HS-5 (cell line): ENCODE data around the gene LHPP.
"Not testable (repeated sequence)": the region's sequence is repeated elsewhere in the genome, so short reads cannot be mapped to it uniquely, and the experiment has no call there.

Source experiments
- DNase-seq: peaks from one replicate; pipeline ENCODE4 v3.0.0-alpha.2; 2012; ENCODE audit warnings: low read depth

The LHPP gene

DNA sequence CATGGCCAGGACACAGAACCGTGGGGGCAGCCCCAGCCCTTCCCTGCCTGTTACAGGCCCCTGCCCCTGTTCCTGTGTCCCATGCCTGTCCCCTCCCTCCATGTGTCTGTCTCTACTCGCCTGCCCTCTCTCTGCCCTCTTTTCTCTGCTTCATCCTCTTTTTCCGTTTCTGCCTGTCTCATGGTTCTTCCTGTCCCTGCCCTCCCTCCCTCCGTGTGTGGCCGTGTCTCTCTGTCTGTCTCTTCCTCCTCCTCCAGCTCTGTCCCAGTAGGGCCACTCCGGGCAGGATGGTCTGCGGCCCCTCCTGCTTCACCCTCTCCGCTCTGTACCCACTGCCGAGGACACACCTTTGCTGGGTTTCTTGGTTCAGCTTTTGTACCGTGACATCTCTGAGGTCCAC, 145.2 kb downstream of the LHPP start:
- no peak for DNase-seq

DNA sequence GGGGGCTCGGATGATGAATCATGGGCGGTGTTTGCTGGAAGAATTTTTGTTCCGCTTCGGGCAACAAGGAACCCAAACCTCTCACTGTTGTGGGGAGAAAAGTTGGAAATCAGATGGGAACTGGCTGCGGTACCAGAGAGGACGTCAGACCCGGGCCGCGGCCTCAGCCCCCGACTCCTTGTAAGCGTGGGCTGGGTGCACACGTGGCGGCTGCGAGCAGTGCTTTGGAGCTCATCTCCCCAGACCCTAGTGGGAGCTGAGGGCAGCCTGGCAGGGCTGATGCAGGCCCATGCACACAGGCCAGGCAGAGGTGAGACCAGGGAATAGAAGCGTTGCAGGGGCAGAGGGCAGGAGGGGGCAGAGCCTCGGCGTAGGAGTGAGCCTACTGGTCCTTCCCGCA, 146.1 kb downstream of the LHPP start:
- DNase-seq, result no peak

DNA sequence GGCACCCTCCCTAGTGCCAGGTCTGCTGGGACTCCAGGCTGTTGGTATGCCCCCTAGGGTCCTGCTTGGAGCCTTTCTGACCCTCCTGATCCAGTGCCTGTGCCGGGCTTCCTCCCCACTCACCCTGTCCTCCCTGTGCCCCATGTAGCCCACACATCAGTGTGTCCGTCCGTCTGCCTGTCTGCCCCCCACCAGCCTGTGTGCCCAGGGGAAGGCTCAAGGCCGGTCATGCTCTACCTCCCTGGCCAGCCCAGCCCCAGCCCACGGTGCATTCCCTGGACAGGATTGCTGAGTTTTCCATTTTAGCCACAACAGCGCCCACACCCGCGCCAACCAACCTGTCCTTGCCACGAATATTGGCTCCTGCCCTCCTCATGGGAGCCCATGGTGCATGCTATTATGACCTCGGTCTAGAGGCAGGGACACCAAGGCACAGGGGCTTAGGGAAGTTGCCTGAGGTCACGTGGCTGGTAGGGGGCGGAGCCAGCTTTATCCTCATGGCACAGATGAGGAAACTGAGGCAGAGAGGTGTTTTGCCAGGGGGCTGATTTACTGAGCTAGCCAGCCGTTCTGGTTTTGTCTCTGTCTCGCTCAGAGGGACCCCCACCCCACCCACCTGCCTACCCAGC, 146.6 kb downstream of the LHPP start:
- DNase-seq, result no peak

DNA sequence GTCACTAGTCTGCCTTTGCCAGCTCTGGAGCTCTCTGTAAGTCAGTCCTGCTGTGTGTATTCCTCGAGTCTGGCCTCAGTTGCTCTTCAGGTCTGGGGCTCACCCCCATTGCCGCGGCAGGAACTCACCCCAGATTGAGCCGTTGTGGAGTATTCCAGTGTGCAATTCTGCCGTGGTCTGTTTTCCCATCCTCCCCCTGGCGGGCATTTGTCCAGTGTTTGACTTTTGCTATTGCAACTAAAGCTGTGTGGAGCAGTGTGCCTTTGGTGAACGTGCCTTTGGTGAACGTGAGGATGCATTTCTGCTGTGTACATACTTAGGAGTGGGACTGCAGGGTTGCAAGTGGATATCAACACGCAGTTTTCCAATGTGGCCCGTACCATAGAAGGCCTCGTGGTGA, 148.1 kb downstream of the LHPP start:
- no peak for DNase-seq

DNA sequence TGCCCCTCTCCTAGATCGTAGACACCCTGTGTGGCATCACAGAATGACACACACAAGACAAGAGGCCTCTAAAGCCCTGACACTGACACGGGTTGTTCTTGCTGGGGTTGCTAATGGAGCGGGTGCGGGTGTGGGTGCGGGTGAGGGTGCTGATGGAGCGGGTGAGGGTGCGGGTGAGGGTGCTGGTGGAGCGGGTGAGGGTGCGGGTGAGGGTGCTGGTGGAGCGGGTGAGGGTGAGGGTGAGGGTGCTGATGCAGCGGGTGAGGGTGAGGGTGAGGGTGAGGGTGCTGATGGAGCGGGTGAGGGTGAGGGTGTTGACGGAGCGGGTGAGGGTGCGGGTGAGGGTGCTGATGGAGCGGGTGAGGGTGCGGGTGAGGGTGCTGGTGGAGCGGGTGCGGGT, 148.6 kb downstream of the LHPP start:
- not testable (repeated sequence) for DNase-seq

DNA sequence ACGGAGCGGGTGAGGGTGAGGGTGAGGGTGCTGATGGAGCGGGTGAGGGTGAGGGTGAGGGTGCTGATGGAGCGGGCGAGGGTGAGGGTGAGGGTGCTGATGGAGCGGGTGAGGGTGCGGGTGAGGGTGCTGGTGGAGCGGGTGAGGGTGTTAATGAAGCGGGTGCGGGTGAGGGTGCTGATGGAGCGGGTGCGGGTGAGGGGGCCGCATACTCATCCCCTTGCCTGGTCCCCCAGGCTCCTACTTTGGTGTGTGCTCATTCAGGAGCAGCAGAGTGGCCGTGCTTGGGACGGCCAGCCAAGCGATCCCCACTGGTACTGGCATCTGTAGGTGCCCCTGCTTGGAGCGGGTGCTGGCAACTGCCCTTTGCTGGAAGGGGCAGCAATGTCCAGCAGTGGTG, 149.2 kb downstream of the LHPP start:
- not testable (repeated sequence) for DNase-seq

DNA sequence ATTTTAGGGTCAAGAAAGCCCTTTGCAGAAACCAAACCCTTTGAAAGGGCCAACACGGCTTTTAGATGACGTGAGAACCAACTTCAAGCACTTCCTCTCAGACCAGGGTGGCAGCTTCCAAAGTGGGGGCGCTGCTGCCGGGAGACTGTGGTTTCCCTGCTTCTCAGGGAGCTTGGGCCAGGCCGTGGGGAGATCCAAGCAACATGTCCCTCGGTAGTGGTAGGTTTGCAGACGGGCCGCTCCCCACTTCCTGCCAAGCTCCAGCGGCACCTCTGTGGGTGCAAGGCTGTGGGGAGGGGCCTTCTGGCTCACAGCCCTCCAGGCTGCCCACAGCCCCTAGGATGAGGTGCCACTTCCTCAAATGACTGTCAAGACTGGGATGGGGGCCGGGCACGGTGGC, 150.1 kb downstream of the LHPP start:
- DNase-seq, result no peak

DNA sequence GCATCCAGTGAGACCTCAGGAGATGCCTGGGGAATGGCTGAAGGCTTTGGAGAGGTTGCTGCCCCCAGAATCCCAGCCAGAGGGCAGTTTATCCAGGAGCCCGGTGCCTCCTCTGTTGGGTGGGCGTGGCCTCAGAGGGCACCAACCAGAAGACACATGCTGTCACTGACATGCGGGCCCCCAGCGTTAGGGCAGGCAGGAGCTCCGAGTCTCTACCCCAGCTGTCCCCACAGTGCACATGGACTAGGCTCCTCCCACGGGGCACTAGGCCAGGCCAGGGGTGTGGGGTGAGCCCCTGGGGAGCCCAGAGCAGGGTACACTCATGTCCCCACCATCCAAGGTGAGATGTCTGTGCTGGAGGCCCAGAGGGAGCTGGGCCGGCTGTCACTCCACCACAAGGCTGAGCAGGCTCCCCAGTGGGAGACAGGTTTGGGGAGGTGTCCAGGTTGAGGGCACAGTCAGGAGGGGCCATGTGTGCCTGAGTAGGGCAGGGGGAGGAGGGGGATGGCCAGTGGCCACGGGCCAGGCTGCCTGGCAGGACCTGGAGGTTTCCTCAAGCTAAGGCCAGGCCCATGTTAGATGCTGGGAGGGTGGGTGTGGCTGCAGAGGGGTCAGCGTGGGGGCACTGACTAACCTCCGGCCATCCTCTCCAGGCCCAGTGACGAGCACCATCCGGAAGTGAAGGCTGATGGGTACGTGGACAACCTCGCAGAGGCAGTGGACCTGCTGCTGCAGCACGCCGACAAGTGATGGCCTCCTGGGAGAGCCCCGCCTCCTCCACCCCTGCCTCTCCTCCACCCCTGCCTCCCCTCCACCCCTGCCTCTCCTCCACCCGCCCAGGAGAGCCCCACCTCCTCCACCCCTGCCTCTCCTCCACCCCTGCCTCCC, 151.2 kb downstream of the LHPP start:
- no peak for DNase-seq

DNA sequence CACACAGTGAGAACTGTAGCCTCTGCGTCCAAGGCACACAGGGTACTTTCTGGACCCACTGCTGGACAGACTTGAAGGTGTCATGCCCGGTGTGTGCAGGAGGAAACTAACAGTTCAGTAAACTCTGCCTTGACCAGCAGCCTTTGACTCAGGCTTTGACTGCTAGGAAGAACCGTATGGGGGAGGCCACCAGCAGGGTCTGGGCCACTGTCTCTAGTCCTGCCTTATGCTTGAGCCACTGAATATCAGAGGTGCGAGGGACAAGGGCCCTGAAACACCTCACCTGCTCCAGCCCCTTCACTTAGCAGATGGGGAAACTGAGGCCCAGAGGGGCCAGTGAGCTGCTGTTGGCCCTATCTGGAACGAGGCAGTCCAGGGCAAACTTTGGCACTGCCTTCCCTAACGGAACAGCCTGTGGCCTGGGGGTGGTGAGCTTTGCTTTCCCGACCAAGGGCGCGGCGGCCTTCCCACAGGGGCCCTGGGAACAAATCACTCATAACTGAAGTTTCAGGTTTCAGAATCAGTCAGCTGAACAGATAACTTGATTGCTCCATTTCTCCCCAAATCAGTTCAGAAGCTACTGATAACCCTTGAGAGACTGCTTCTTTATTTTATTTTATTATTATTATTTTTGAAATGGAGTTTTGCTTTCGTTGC, 152.5 kb downstream of the LHPP start:
- DNase-seq, result no peak

DNA sequence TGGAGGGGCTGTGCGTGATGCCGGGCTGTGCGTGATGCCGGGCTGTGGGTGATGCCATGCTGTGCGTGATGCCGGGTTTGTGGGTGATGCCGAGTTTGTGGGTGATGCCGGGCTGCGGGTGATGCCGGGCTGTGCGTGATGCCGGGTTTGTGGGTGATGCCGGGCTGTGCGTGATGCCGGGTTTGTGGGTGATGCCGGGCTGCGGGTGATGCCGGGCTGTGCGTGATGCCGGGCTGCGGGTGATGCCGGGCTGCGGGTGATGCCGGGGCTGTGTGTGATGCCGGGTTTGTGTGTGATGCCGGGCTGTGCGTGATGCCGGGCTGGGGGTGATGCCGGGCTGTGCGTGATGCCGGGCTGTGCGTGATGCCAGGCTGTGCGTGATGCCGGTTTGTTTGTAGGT, 153.6 kb downstream of the LHPP start:
- no peak for DNase-seq

DNA sequence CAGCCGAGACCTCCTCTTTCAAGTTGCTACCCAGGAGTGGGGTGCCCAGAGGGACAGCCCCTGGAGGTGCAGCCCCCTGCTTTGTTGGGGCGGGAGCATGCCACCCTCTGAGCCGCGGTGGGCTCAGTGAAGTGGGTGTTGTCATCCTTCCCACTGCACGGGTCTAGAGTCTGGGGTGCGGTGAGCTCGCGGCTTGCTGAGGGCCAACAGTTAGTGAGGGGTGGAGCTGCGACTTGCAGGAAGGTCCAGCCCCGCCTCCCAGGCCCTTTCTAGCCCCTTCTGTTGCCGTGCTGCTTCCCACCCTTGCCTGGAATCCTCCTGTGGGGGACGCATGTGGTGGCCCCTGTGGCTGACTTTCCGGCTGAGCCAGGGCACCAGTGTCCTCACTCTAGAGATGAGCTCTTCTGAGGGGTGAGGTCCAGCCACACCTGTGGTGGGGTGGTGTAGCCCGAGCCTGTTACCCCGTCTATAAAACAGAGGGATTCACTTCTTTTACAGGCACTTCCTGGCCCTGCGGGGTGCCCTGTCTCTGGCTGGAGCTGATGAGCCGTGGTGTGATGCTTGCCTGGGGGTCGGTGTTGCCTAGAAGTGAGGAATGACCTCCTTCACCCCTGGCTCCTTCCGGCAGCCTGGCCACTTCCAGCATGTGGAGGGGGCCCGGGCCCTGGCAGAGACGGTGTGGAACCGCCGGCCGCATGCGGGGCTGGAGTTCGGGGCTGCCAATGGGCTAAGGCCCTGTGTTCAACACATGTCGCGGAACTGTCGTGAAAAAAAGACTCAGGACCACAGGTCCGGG, 154.6 kb downstream of the LHPP start:
- DNase-seq, result no peak

DNA sequence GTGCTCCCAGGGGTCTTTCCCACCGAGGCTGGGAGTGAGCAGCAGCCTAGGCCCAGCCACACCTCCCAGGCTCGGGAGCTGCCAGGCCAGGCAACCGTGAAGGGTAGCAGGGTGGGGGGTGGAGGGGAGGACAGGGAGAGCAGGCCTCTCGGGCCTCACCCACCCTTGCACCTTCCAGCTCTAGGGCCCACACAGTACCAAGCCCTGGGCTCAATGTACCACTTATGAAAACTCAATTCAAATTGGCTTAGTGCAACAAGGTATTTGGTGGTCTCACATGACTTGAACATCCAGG, 155.2 kb downstream of the LHPP start:
- no peak for DNase-seq

DNA sequence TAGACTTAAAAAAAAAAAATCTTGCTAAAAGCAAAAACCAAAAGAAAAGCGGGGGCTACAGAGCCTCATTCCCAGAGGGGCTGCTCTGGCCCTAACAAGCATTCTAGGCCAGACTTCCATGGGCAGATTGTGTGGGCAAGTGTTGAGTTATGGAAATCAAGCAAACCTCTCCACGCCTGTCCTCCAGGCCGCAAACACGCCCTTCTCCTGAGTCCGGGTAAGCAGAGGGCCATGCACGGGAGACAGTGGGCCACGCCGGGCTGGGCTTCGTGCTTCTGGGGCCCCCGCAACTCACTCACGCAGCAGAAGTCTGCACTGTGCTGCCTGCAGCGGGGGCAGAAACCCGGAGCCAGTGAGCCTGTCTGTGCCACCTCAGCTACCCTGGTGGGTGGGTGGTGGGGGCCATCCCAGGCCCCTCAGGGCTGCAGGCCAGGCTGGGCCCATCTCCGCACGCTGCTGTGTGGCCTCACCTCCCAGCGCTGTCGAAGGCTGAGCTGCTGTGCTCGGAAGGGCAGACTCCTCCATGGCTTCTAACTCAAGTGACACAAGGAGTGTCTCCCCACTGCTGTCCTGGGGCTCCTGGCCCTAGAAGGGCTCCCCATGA, 156.9 kb downstream of the LHPP start:
- DNase-seq, result no peak

DNA sequence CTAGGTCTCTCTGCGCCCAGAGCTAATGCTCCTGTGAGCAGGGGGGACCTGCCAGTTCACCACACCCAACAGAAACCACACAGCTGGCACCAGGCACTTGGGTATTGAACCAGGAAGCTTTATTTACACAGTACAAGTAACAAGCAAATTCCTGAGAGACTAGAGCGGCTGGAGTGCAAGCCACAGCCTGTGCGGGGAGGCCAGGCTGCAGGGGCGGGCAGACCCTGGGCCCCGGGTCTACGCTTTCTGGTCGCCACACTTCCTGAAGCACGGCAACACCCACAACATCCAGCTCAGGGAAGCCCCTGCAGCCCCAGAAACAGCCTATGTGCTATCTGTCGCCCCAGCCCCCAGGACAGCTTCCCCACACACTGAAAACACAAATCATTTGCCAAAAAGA, 157.6 kb downstream of the LHPP start:
- DNase-seq, result no peak

DNA sequence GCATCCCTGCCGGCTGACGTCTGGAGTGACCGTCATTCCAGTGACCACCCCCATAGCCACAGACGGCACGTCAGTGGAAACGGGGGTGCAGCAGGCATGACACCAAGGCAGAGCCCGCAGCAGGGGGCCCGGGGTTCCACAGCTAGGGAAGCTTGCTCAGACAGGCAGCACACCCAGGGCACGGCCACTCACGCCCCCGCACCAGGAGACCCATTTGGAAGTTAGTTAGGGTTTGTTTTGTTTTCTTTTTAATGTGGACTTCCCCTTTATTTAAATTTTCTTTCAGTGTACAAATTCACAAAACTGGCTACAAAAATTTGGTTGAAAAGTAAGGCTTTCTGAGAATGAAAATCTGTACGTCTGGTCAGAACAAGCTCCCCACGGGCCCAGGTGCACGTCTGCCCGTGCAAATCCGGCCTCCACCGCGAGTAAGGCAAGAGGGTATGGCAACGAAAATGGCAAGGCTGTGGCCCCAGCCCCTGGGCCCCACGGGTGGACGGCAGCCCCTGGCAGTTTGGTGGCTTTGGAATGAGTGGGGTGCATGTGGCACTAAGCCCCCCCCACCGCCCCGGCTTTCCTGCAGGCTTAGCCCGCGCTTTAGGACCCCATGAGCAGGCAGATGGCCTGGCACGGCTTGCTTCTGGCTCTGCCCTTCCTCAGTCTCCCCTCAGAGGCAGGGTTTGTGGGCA, 158.3 kb downstream of the LHPP start:
- no peak for DNase-seq

DNA sequence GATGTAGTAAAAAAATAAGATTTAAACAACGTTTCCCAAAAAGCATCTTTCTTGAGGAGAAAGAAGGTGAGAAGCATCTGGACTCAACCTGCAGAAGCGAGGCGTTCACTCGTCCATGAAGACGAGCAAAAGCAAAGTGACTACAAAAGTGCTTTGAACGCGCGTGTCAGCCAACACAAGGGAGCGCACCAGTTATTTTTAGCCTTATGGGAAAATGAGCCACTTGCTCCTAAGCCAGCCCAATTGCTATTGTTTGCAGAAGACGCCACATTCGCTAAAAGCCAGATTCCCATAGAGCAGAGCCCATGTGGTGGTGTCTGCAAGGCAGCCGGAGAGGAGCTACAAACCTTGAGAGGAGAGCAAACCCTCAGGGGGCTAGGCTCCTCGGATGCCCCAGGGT, 160.0 kb downstream of the LHPP start:
- no peak for DNase-seq

DNA sequence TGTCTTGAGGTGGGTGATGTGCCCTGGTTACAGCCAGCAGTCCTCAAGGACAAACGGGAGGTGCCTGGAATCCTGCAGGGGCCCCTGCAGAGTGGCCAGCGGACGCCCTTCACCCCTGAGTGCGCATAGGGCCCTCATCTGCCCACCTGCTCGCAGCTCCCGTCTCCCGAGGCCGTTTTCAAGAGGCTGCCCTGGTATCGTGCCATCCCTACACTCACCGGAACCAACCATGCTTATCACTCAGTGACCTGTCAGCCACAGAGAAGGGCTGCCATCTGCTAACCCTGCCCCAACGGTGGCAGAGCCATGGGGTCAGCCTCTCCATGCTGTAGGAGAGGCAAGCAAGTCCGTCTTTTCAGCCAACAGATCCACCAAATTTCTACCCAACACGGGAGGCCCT, 160.5 kb downstream of the LHPP start:
- no peak for DNase-seq

DNA sequence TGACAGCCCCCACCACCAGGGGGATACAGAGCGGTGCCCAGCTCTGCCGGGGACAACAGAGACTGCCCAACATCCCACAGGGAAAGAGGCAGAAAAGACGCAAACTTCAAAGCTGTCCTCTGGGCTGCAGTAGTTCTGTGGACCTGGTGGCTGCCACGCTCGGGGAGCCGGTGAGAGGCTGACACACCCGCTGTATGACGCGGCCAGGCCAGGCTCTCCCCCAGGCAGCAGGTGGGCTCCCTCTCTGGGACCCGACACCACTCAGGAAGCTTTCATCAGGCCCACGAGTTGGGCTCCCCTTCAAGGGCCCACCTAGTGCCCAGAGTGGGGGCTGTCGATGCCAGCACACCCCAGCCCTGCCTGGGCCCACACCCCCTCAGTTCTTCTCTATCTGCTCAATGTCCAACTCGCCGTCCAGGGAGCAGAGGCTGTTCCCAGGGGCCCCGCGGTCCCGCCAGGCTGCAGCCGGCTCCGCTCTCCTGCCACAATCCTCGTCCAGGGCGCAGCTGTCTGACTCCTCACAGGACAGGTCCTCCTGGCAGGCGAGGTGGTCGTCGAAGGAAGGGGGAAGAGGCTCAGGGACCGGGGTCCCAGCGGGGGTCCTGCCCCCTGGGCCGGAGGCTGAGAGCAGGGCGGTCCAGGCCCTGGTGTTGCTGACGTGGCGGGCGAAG, 161.4 kb downstream of the LHPP start:
- no peak for DNase-seq

DNA sequence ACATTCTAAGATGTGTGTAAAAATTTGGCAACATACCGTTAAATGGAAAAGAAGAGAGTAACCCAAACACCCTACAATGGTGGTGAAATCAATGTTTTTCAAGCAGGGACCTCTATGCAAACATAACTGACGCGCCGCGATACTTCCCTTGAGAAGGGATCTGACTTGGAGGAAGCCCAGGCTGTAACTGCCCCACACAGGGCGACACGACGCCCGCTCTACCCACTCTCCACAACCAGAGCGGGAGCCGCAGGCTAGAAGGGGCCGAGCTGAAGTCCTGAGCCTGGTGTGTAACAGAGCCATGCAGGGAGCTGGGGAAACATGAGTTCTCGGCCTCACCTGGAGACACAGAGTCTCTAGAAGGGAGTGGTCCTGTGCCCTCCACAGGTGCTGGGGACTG, 162.4 kb downstream of the LHPP start:
- no peak for DNase-seq

DNA sequence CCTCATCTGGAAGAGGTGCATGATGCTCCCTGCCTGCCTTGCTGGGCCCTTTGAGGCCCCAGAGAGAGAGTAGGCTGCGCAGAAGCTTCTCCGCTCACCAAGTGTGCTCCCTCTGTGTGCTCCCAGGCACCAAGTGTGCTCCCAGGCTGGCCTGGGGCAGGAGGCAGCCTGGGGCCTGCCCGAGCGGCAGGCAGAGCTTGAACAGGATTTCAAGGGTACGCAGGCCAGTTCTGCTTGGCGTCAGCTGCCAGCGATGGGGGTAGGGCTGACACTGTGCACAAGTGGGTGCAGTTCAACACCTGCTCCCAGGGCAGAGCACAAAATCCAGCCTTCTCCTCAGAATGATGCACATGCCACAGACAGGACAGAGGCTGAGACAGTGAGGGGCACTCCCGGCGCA, 162.8 kb downstream of the LHPP start:
- DNase-seq, result no peak

DNA sequence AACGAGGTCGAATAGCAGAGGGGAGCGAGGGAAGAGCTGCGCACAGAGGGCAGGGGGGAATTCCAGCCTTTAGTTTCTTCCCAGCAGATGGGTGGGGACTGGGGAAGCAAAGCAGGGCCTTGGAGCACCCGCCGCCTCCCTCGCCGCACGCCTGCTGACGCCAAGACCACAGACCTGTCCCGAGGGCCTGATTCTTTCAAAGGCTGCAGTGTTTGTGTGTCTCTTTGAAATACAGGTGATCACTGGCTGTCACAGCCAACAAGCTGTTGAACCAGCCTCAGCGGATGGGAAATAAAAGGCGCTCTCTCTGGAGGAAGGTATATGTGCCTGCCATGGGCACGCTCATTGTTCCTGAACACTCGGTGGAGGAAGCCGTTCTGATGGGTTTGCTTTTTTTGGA, 163.3 kb downstream of the LHPP start:
- DNase-seq, result no peak
